GM23338 (cell line): Measurements from ENCODE around the gene STK32C. TPM values are rescaled to one million over a fixed set of nuclear protein-coding genes. Genes with fewer than 3 reads are reported as not detected.

Experiments used
- ATAC-seq: fragments of 200-7000 bp; cut with Tn5 transposase; 3 replicates; pipeline ENCODE4 v1.9.1; 2020
- DNase-seq: peaks from one replicate; pipeline ENCODE4 v3.0.0-alpha.2; 2015; ENCODE audit warnings: low spot score
- H2AFZ ChIP-seq: fragments of 200-600 bp; sonication (generic); 2 replicates; pipeline ENCODE4 v1.8.0; 2016; ENCODE audit warnings: antibody characterized with exemption, mild to moderate bottlenecking, moderate library complexity
- H3F3A ChIP-seq: fragments of 200-600 bp; sonication (generic); replicated peaks from 2 replicates; pipeline ENCODE4 v1.8.0; 2017; ENCODE audit warnings: antibody characterized with exemption, mixed run types, low read depth
- H3K27ac ChIP-seq: fragments of 200-600 bp; sonication (generic); 2 replicates; pipeline ENCODE4 v1.6.1; 2016; ENCODE audit warnings: low read depth
- H3K27me3 ChIP-seq: fragments of 200-600 bp; sonication (generic); 2 replicates; pipeline ENCODE4 v1.8.0; 2016; ENCODE audit warnings: mild to moderate bottlenecking, mixed run types, moderate library complexity; ENCODE audit not compliant: insufficient read depth
- H3K36me3 ChIP-seq: fragments of 200-600 bp; sonication (generic); 2 replicates; pipeline ENCODE4 v1.8.0; 2016; ENCODE audit warnings: mild to moderate bottlenecking; ENCODE audit not compliant: insufficient read depth
- H3K4me1 ChIP-seq: fragments of 200-600 bp; sonication (generic); 2 replicates; pipeline ENCODE4 v1.8.0; 2016; ENCODE audit warnings: mild to moderate bottlenecking, moderate library complexity; ENCODE audit not compliant: insufficient read depth
- H3K4me2 ChIP-seq: fragments of 200-600 bp; sonication (generic); 2 replicates; pipeline ENCODE4 v1.7.1; 2017; ENCODE audit warnings: mixed run types
- H3K4me3 ChIP-seq: fragments of 200-600 bp; sonication (generic); 2 replicates; pipeline ENCODE4 v1.6.1; 2016; ENCODE audit warnings: mixed run types
- H3K79me2 ChIP-seq: fragments of 200-600 bp; sonication (generic); replicated peaks from 2 replicates; pipeline ENCODE4 v1.8.0; 2017; ENCODE audit warnings: mild to moderate bottlenecking; ENCODE audit not compliant: insufficient read depth
- H3K9me2 ChIP-seq: fragments of 200-600 bp; sonication (generic); 2 replicates; pipeline ENCODE4 v1.8.0; 2017; ENCODE audit not compliant: insufficient read depth
- H4K20me1 ChIP-seq: fragments of 200-600 bp; sonication (generic); replicated peaks from 2 replicates; pipeline ENCODE4 v1.8.0; 2017; ENCODE audit warnings: mild to moderate bottlenecking; ENCODE audit not compliant: insufficient read depth
- H3K27ac Mint-ChIP-seq: 2 replicates; pipeline ENCODE4 v1.8.0; 2020; ENCODE audit warnings: inconsistent platforms, mild to moderate bottlenecking, moderate library complexity, mixed read lengths
- H3K27me3 Mint-ChIP-seq: 3 replicates; pipeline ENCODE4 v1.8.0; 2022; ENCODE audit warnings: low read depth, mild to moderate bottlenecking, moderate library complexity, mixed read lengths, inconsistent platforms; ENCODE audit not compliant: insufficient read depth, poor library complexity
- H3K36me3 Mint-ChIP-seq: 3 replicates; pipeline ENCODE4 v1.8.0; 2021; ENCODE audit warnings: low read depth, mild to moderate bottlenecking, inconsistent platforms, moderate library complexity, mixed read lengths
- H3K4me1 Mint-ChIP-seq: 3 replicates; pipeline ENCODE4 v1.8.0; 2020; ENCODE audit warnings: mild to moderate bottlenecking, inconsistent platforms, mixed read lengths
- H3K4me3 Mint-ChIP-seq: 3 replicates; pipeline ENCODE4 v1.8.0; 2021; ENCODE audit warnings: moderate library complexity, mild to moderate bottlenecking, inconsistent platforms, mixed read lengths
- H3K9me3 Mint-ChIP-seq: 3 replicates; pipeline ENCODE4 v1.8.0; 2020; ENCODE audit warnings: moderate library complexity, mild to moderate bottlenecking, inconsistent platforms, mixed read lengths
- CREB1 ChIP-seq: fragments of 250-450 bp; sonication (Bioruptor Pico); IDR thresholded peaks from 2 replicates; pipeline ENCODE4 v1.5.0; 2020; ENCODE audit warnings: low read depth, mild to moderate bottlenecking, moderate library complexity
- ETS1 ChIP-seq: IDR thresholded peaks from 2 replicates; pipeline ENCODE4 v1.6.1; 2016; ENCODE audit warnings: antibody characterized with exemption
- EZH2phosphoT487 ChIP-seq: fragments of 200-600 bp; sonication (generic); IDR thresholded peaks from one replicate; pipeline ENCODE4 v1.8.1; 2018; ENCODE audit warnings: antibody characterized with exemption; ENCODE audit not compliant: unreplicated experiment
- JUNB ChIP-seq: IDR thresholded peaks from one replicate; pipeline ENCODE4 v1.6.1; 2016; ENCODE audit warnings: antibody characterized with exemption; ENCODE audit not compliant: unreplicated experiment
- NANOG ChIP-seq: IDR thresholded peaks from 2 replicates; pipeline ENCODE4 v1.6.1; 2016; ENCODE audit warnings: antibody characterized with exemption, borderline replicate concordance
- POLR2AphosphoS5 ChIP-seq: IDR thresholded peaks from 2 replicates; pipeline ENCODE4 v1.6.1; 2016; ENCODE audit warnings: antibody characterized with exemption, low read depth
- REST ChIP-seq: IDR thresholded peaks from one replicate; pipeline ENCODE4 v1.6.1; 2018; ENCODE audit warnings: antibody characterized with exemption; ENCODE audit not compliant: unreplicated experiment
- STAT1 ChIP-seq: IDR thresholded peaks from one replicate; pipeline ENCODE4 v1.6.1; 2016; ENCODE audit warnings: antibody characterized with exemption; ENCODE audit not compliant: unreplicated experiment
- ZNF114 ChIP-seq: fragments of 250-450 bp; sonication (Bioruptor Pico); IDR thresholded peaks from 2 replicates; pipeline ENCODE4 v1.5.0; 2020; ENCODE audit warnings: mild to moderate bottlenecking, moderate library complexity
- ZNF331 ChIP-seq: fragments of 250-450 bp; sonication (Bioruptor Pico); IDR thresholded peaks from 2 replicates; pipeline ENCODE4 v1.5.0; 2020; ENCODE audit warnings: low read depth, mild to moderate bottlenecking, moderate library complexity
- polyA plus RNA-seq: library from polyadenylated mRNA; unstranded; fragments of >200 nt; fragmentation: Nextera tagmentation; extraction: Ambion mirVana; gene quantifications from 2 replicates; pipeline ENCODE4 v1.2.1, GENCODE V29; 2016
- total RNA-seq: library from RNA; depleted of rRNA; stranded (reverse); fragments of >200 nt; shearing (Covaris generic); gene quantifications from 2 replicates; pipeline ENCODE4 v1.2.3, GENCODE V29; 2014

Gene STK32C
- total and polyA plus RNA-seq, 2 experiments from 2014 or later, result 10.2 to 20.5 TPM

GRCh38 chr10:132321726-132322125 lies 14.0 kb upstream of the STK32C start:
- Histone ChIP-seq H2AFZ (no peak overlapping the region), H3K4me3 (no peak overlapping the region), H3K4me1 (no peaks in the 10 kb centered on the region), H3K9me2 (no peaks in the 10 kb centered on the region), H3K27ac (no peak overlapping the region), H3K4me2 (no peak overlapping the region), H3K79me2 (peaks cover 5% of the 10 kb centered on the region; the same call in 1 of the 2 replicates), H4K20me1 (no peaks in the 10 kb centered on the region), H3F3A (no peaks in the 10 kb centered on the region), H3K36me3 (no peaks in the 10 kb centered on the region), H3K27me3 (no peaks in the 10 kb centered on the region)
- peaks cover 5% of the 10 kb centered on the region; the same call in 2 of the 3 replicates for H3K4me1 Mint-ChIP-seq
- no peak overlapping the region for H3K4me3 Mint-ChIP-seq
- DNase-seq, result no peak
- no peak for ATAC-seq
- no peak overlapping the region for H3K27ac Mint-ChIP-seq
- no peak for TF ChIP-seq REST
- TF ChIP-seq ETS1, result no peak
- TF ChIP-seq JUNB, result no peak
- no peak for TF ChIP-seq ZNF331 (CRISPR knock-in tag)
- no peak for TF ChIP-seq STAT1
- TF ChIP-seq EZH2phosphoT487, result no peak
- TF ChIP-seq NANOG, result no peak
- TF ChIP-seq CREB1 (CRISPR knock-in tag), result no peak
- no peak for TF ChIP-seq ZNF114
- no peak for TF ChIP-seq POLR2AphosphoS5
- H3K27me3 Mint-ChIP-seq, result peaks cover 1% of the 10 kb centered on the region
- H3K36me3 Mint-ChIP-seq, result peaks cover 20% of the 10 kb centered on the region
- no peaks in the 10 kb centered on the region for H3K9me3 Mint-ChIP-seq

- Histone ChIP-seq H3K27me3 (no peaks in the 10 kb centered on the region), H3F3A (no peaks in the 10 kb centered on the region), H2AFZ (no peak overlapping the region), H3K4me1 (no peaks in the 10 kb centered on the region), H3K4me2 (no peak overlapping the region), H3K4me3 (no peak overlapping the region), H4K20me1 (no peaks in the 10 kb centered on the region), H3K9me2 (no peaks in the 10 kb centered on the region), H3K79me2 (no peaks in the 10 kb centered on the region), H3K36me3 (no peaks in the 10 kb centered on the region), H3K27ac (no peak overlapping the region)
- Mint-ChIP-seq H3K27me3 (peaks cover 1% of the 10 kb centered on the region), H3K27ac (no peak overlapping the region), H3K4me1 (peaks cover 5% of the 10 kb centered on the region; the same call in 2 of the 3 replicates), H3K9me3 (no peaks in the 10 kb centered on the region), H3K36me3 (peaks cover 11% of the 10 kb centered on the region), H3K4me3 (no peak overlapping the region)
- ATAC-seq, result no peak
- DNase-seq, result no peak
- TF ChIP-seq POLR2AphosphoS5 (no peak), REST (no peak), NANOG (no peak)
These were observed 13.1 kb upstream of the STK32C start for GRCh38 chr10:132320654-132321469.
